ENCODE data around the gene SUCLA2.

The SUCLA2 gene

DNA sequence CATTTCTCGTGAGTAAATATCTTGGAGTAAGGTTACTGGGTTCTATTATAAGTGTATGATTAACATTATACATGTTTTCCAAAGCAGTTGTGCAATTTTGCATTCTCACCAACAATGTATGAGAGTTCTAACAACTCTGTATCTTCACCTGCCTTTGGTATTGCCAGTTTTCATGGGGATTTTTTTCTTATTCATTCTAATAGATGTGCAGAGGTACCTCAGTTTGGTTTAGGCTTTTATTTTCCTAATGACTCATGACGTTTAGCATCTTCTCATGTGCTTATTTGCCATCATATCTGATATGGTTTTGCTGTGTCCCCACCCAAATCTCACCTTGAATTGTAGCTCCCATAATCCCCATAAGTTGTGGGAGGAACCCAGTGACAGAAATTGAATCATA, 28.8 kb upstream of the SUCLA2 start:
- TF ChIP-seq, protein P1, sequence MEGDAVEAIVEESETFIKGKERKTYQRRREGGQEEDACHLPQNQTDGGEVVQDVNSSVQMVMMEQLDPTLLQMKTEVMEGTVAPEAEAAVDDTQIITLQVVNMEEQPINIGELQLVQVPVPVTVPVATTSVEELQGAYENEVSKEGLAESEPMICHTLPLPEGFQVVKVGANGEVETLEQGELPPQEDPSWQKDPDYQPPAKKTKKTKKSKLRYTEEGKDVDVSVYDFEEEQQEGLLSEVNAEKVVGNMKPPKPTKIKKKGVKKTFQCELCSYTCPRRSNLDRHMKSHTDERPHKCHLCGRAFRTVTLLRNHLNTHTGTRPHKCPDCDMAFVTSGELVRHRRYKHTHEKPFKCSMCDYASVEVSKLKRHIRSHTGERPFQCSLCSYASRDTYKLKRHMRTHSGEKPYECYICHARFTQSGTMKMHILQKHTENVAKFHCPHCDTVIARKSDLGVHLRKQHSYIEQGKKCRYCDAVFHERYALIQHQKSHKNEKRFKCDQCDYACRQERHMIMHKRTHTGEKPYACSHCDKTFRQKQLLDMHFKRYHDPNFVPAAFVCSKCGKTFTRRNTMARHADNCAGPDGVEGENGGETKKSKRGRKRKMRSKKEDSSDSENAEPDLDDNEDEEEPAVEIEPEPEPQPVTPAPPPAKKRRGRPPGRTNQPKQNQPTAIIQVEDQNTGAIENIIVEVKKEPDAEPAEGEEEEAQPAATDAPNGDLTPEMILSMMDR (conservative IDR thresholded peaks at IDR 0.05; ENCODE audit: low read depth, low read length): no peak
- Histone ChIP-seq H3K79me2 (ENCODE audit: insufficient read depth, low read depth) (no peaks in the 10 kb centered on the region), H3K36me3 (ENCODE audit: insufficient read depth) (no peaks in the 10 kb centered on the region), H3K4me2 (no peak overlapping the region), H3K4me3 (IDR thresholded peaks at IDR 0.05; ENCODE audit: insufficient read depth, low read depth, low read length) (no peak overlapping the region), H4K20me1 (ENCODE audit: insufficient read depth) (no peaks in the 10 kb centered on the region), H3K27ac (no peak overlapping the region), H3K4me1 (ENCODE audit: low read depth, poor library complexity, severe bottlenecking) (no peaks in the 10 kb centered on the region), H3K27me3 (ENCODE audit: insufficient read depth, low read depth) (no peaks in the 10 kb centered on the region), H3K9ac (no peak overlapping the region), H2AFZ (ENCODE audit: low read depth) (no peak overlapping the region)

DNA sequence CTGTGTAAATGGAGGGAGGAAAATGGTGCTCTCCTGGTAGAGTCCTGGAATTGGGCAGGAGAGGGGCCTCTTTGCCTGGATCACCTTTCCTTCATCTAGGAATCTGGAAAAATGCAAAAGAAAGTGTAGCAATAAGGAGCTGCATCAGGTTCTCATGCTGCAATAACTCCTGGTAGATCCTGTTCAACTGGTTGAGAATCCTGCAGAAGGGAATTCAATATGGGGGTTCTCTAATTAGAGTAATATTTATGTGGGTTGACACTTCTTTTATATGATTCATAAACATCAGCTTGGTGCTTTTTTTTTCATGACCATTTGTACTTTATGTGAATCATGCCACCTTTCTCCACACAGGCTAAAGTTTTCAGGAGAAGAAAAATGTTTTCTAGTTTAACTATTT, 27.0 kb upstream of the SUCLA2 start:
- no peak overlapping the region for H3K9ac ChIP-seq
- TF ChIP-seq, protein P1 (conservative IDR thresholded peaks at IDR 0.05; ENCODE audit: low read depth, low read length): no peak
- no peaks in the 10 kb centered on the region for H3K4me1 ChIP-seq (ENCODE audit: low read depth, poor library complexity, severe bottlenecking)
- H3K36me3 ChIP-seq (ENCODE audit: insufficient read depth): no peaks in the 10 kb centered on the region
- H3K79me2 ChIP-seq (ENCODE audit: insufficient read depth, low read depth): no peaks in the 10 kb centered on the region
- no peak overlapping the region for H3K4me3 ChIP-seq (IDR thresholded peaks at IDR 0.05; ENCODE audit: insufficient read depth, low read depth, low read length)
- H2AFZ ChIP-seq (ENCODE audit: low read depth): no peak overlapping the region
- no peak overlapping the region for H3K27ac ChIP-seq
- H4K20me1 ChIP-seq (ENCODE audit: insufficient read depth): no peaks in the 10 kb centered on the region
- H3K27me3 ChIP-seq (ENCODE audit: insufficient read depth, low read depth): no peaks in the 10 kb centered on the region
- H3K4me2 ChIP-seq: no peak overlapping the region

DNA sequence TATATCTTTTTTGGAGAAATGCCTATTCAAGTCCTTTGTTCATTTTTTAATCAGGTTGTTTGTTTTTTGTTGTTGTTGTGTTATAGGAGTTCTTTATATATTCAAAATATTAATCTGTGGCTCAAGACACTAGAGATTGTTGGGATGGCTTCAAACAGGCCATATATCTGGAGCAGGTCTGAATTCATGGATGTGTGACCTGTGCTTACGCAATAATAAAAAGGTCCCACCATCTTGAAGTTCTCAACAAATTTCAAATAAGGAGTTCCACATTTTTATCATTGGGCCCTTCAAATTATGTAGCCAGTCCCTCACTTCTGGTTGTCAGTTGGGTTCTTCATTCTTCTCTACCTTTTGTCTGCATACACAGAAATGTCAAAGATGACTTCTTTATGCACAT, 18.7 kb upstream of the SUCLA2 start:
- Histone ChIP-seq H3K4me3 (IDR thresholded peaks at IDR 0.05; ENCODE audit: insufficient read depth, low read depth, low read length) (no peak overlapping the region), H3K27me3 (ENCODE audit: insufficient read depth, low read depth) (no peaks in the 10 kb centered on the region)

DNA sequence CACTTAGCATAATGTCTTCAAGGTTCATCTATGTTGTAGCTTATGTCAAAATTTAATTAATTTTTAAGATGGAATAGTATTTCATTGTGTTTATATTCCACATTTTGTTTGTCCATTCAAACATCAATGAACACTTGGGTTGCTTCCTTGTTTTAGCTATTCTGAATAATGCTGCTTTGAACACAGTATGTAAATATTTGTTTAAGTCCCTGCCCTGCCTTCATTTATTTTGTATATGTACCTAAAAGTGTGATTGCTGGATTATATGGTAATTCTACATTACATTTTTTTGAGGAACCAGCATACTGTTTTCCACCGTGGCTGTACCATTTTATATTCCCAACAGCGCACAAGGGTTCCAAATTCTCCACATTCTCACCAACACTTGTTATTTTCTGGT, 17.6 kb upstream of the SUCLA2 start:
- Histone ChIP-seq H2AFZ (ENCODE audit: low read depth) (no peak overlapping the region), H3K27ac (no peak overlapping the region), H4K20me1 (ENCODE audit: insufficient read depth) (no peaks in the 10 kb centered on the region), H3K36me3 (ENCODE audit: insufficient read depth) (no peaks in the 10 kb centered on the region), H3K79me2 (ENCODE audit: insufficient read depth, low read depth) (no peaks in the 10 kb centered on the region), H3K9ac (no peak overlapping the region), H3K4me2 (no peak overlapping the region), H3K27me3 (ENCODE audit: insufficient read depth, low read depth) (no peaks in the 10 kb centered on the region), H3K4me3 (IDR thresholded peaks at IDR 0.05; ENCODE audit: insufficient read depth, low read depth, low read length) (no peak overlapping the region), H3K4me1 (ENCODE audit: low read depth, poor library complexity, severe bottlenecking) (no peaks in the 10 kb centered on the region)
- TF ChIP-seq, protein P1 (conservative IDR thresholded peaks at IDR 0.05; ENCODE audit: low read depth, low read length): no peak

More for the DNA sequence above, 18.7 kb upstream of the SUCLA2 start:
- H3K4me1 ChIP-seq (ENCODE audit: low read depth, poor library complexity, severe bottlenecking): no peaks in the 10 kb centered on the region
- H3K4me2 ChIP-seq: no peak overlapping the region
- no peak overlapping the region for H3K27ac ChIP-seq
- TF ChIP-seq, protein P1 (conservative IDR thresholded peaks at IDR 0.05; ENCODE audit: low read depth, low read length): no peak
- H3K9ac ChIP-seq: no peak overlapping the region
- H3K79me2 ChIP-seq (ENCODE audit: insufficient read depth, low read depth): no peaks in the 10 kb centered on the region
- H3K36me3 ChIP-seq (ENCODE audit: insufficient read depth): no peaks in the 10 kb centered on the region
- H4K20me1 ChIP-seq (ENCODE audit: insufficient read depth): no peaks in the 10 kb centered on the region
- no peak overlapping the region for H2AFZ ChIP-seq (ENCODE audit: low read depth)
